ENCODE measurements around the gene UNC5B. TPM values are rescaled to one million over a fixed set of nuclear protein-coding genes. Genes with fewer than 3 reads are reported as not detected.
A peak's percentile ranks its signal among the peaks of the same experiment; 100 is the strongest.

Gene UNC5B
- total RNA-seq, 1 donor from 2014 or later, result 231 TPM

DNA sequence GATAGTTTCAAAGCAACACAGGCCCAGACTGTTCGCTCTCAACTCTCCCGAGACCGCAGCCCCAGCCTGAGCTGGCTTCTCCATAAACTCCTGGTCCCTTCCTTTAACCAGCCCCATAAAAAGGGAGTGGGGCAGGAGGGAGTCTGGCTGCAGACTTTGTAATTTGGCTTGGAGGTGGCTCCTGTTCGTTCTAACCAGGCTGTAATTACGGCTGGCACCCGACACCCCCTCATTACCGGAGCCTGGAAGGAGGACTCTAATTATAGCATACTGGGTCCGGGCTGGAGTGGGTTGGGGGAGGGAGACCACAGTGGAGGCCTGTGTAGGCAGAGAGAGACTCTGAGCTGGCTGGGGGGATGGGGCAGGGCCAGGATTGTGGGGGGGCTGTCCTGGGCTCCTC is 49.7 kb downstream of the UNC5B start:
- Mint-ChIP-seq H3K27me3 (ENCODE audit: unreplicated experiment) (peaks cover 26% of the 10 kb centered on the region), H3K9me3 (ENCODE audit: unreplicated experiment) (no peaks in the 10 kb centered on the region), H3K27ac (ENCODE audit: unreplicated experiment) (peak overlapping the region; percentile 92), H3K4me3 (ENCODE audit: unreplicated experiment) (no peak overlapping the region), H3K36me3 (ENCODE audit: low read depth, unreplicated experiment) (peaks cover 8% of the 10 kb centered on the region), H3K4me1 (ENCODE audit: unreplicated experiment) (peaks cover 81% of the 10 kb centered on the region)
- no peak for DNase-seq (ENCODE audit: low spot score)
- TF ChIP-seq, protein P1, sequence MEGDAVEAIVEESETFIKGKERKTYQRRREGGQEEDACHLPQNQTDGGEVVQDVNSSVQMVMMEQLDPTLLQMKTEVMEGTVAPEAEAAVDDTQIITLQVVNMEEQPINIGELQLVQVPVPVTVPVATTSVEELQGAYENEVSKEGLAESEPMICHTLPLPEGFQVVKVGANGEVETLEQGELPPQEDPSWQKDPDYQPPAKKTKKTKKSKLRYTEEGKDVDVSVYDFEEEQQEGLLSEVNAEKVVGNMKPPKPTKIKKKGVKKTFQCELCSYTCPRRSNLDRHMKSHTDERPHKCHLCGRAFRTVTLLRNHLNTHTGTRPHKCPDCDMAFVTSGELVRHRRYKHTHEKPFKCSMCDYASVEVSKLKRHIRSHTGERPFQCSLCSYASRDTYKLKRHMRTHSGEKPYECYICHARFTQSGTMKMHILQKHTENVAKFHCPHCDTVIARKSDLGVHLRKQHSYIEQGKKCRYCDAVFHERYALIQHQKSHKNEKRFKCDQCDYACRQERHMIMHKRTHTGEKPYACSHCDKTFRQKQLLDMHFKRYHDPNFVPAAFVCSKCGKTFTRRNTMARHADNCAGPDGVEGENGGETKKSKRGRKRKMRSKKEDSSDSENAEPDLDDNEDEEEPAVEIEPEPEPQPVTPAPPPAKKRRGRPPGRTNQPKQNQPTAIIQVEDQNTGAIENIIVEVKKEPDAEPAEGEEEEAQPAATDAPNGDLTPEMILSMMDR (IDR thresholded peaks at IDR 0.05; ENCODE audit: unreplicated experiment), result no peak

DNA sequence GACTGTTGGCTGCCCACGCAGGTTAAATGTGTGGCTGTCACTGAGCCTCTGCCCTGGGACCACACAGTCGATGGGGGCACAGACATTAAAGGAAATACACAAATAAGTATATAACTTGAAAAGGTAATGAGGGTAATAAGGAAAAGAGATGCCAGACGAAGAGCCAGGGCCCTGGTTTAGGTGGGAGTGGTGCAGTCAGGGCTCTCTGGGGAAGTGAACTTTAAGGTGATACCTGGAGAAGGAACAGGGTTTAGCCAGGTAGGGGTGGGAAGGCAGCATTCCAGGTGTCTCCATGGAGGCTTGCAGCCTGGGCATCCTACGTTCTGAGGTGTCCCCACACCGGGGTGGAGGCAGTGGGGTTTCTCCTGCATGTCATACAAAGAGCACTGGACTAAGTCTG is 50.4 kb downstream of the UNC5B start:
- Mint-ChIP-seq H3K4me1 (ENCODE audit: unreplicated experiment) (peaks cover 83% of the 10 kb centered on the region), H3K9me3 (ENCODE audit: unreplicated experiment) (no peaks in the 10 kb centered on the region), H3K4me3 (ENCODE audit: unreplicated experiment) (peak overlapping the region; percentile 37), H3K27ac (ENCODE audit: unreplicated experiment) (peak overlapping the region; percentile 92), H3K36me3 (ENCODE audit: low read depth, unreplicated experiment) (peaks cover 8% of the 10 kb centered on the region), H3K27me3 (ENCODE audit: unreplicated experiment) (peaks cover 20% of the 10 kb centered on the region)
- TF ChIP-seq, protein P1 (IDR thresholded peaks at IDR 0.05; ENCODE audit: unreplicated experiment), result no peak
- DNase-seq (ENCODE audit: low spot score), result no peak

DNA sequence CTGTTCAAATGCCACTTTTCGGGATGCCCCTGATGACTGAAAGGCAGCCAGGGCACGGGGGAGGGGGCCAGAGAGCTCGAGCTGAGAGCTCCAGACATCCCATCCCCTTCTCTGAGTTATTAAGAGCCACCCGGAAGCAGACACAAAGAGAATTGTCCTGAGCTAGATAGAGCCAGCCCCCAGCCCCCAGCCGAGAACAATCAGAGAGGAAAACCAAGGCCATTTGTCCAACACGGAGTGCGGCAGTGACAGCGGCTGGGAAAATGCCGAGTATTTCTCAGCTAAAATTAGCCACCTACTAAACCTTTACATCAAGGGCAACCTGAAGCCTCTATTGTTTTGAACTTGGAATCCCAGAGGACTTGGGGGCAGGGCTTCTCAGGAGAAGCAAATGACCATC is 51.0 kb downstream of the UNC5B start:
- TF ChIP-seq, protein P1 (IDR thresholded peaks at IDR 0.05; ENCODE audit: unreplicated experiment), result no peak
- Mint-ChIP-seq H3K27me3 (ENCODE audit: unreplicated experiment) (peaks cover 17% of the 10 kb centered on the region), H3K27ac (ENCODE audit: unreplicated experiment) (peak overlapping the region; percentile 92), H3K36me3 (ENCODE audit: low read depth, unreplicated experiment) (peaks cover 12% of the 10 kb centered on the region), H3K4me3 (ENCODE audit: unreplicated experiment) (peak overlapping the region; percentile 56), H3K4me1 (ENCODE audit: unreplicated experiment) (peaks cover 85% of the 10 kb centered on the region), H3K9me3 (ENCODE audit: unreplicated experiment) (no peaks in the 10 kb centered on the region)
- peak; percentile 61 for DNase-seq (ENCODE audit: low spot score)

DNA sequence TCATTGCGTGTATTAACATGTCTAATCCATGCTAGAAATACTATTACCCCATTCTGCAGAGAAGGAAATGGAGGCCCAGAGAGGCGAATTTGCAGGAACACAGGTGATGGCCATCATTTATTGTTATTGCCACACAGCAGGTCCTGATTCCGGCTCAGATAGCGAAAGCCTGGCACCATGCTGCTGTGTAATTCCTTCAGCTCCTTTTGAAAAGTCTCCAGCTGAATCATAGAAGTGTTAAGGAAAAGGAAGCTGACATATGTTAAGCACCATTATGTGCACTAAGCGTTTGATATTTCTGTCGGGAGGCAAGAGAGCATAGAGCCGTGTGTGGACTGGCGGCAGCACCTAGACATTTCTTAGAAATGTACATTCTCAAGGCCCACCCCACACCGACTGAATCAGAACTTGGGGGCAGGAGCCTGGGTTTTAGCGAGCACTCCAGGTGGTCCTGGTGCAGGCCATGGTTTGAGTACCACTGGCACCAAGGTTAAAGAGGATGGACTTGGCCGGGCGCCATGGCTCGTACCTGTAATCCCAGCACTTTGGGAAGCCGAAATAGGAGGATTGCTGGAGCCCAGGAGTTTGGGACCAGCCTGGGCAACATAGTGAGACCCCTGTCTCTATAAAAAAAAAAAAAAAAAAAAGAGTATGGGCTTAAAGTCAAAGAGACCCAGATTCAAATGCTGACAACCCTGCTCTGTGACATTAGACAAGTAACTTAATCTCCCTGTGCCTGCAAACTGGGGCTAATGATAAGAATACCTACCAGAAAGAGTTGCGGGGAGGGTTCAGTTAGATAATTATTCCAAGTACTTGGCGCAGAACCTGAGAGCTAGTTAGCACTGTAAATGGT is 52.2 kb downstream of the UNC5B start:
- peaks cover 15% of the 10 kb centered on the region for H3K36me3 Mint-ChIP-seq (ENCODE audit: low read depth, unreplicated experiment)
- H3K27ac Mint-ChIP-seq (ENCODE audit: unreplicated experiment), result peak overlapping the region; percentile 92
- TF ChIP-seq, protein P1 (IDR thresholded peaks at IDR 0.05; ENCODE audit: unreplicated experiment), result no peak
- no peak for DNase-seq (ENCODE audit: low spot score)
- H3K9me3 Mint-ChIP-seq (ENCODE audit: unreplicated experiment), result no peaks in the 10 kb centered on the region
- peaks cover 13% of the 10 kb centered on the region for H3K27me3 Mint-ChIP-seq (ENCODE audit: unreplicated experiment)
- H3K4me1 Mint-ChIP-seq (ENCODE audit: unreplicated experiment), result peaks cover 76% of the 10 kb centered on the region
- peak overlapping the region; percentile 42 for H3K4me3 Mint-ChIP-seq (ENCODE audit: unreplicated experiment)

DNA sequence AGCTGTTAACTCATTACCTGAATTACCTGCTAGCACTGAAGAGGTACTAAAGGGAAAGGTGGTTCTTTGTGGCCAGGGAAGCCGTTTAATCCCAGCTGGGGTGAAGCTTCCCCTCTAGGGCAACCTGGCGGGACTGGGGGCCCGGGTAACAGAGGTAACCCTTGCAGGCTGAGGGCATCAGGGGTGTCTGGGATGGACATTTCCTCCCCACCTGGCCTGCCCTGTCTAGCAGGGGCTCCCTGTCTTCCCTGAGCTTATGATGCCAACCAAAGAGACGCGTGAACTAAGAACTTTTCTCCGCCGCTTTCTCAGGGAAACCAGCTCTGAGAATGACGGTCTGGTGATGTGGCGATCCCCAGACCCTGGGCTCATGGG is 52.8 kb downstream of the UNC5B start:
- Mint-ChIP-seq H3K9me3 (ENCODE audit: unreplicated experiment) (no peaks in the 10 kb centered on the region), H3K36me3 (ENCODE audit: low read depth, unreplicated experiment) (peaks cover 17% of the 10 kb centered on the region), H3K27me3 (ENCODE audit: unreplicated experiment) (peaks cover 17% of the 10 kb centered on the region), H3K4me1 (ENCODE audit: unreplicated experiment) (peaks cover 80% of the 10 kb centered on the region), H3K27ac (ENCODE audit: unreplicated experiment) (no peak overlapping the region), H3K4me3 (ENCODE audit: unreplicated experiment) (no peak overlapping the region)
- DNase-seq (ENCODE audit: low spot score), result no peak
- TF ChIP-seq, protein P1 (IDR thresholded peaks at IDR 0.05; ENCODE audit: unreplicated experiment), result no peak
